ENCODE data around the gene DRG1.
"Not testable (repeated sequence)": the region's sequence is repeated elsewhere in the genome, so short reads cannot be mapped to it uniquely, and the experiment has no call there.

DRG1 gene

GRCh38 chr22:31461699-31462098 is 62.3 kb downstream of the DRG1 start:
- Histone ChIP-seq H3K27ac (ENCODE audit: low read length) (no peak overlapping the region), H3K36me3 (ENCODE audit: control insufficient read depth, insufficient read depth, low read length) (peaks cover 2% of the 10 kb centered on the region; the same call in 1 of the 2 replicates), H3K27me3 (ENCODE audit: control insufficient read depth, insufficient read depth, low read length) (no peaks in the 10 kb centered on the region), H3K4me1 (ENCODE audit: control insufficient read depth, insufficient read depth, low read length) (no peaks in the 10 kb centered on the region), H3K4me3 (ENCODE audit: low read length) (no peak overlapping the region), H3K9me3 (ENCODE audit: control insufficient read depth, insufficient read depth, low read length) (no peaks in the 10 kb centered on the region)
- WGBS (ENCODE audit: insufficient coverage, insufficient read length) = no CpG with 5 or more reads among the region's 3 CpGs
- no peak for DNase-seq (ENCODE audit: low read depth, low spot score)

GRCh38 chr22:31465307-31465706 is 65.9 kb downstream of the DRG1 start:
- Histone ChIP-seq H3K9me3 (ENCODE audit: control insufficient read depth, insufficient read depth, low read length) (no peaks in the 10 kb centered on the region), H3K36me3 (ENCODE audit: control insufficient read depth, insufficient read depth, low read length) (peaks cover 5% of the 10 kb centered on the region; the same call in 1 of the 2 replicates), H3K4me1 (ENCODE audit: control insufficient read depth, insufficient read depth, low read length) (no peaks in the 10 kb centered on the region), H3K27ac (ENCODE audit: low read length) (no peak overlapping the region), H3K27me3 (ENCODE audit: control insufficient read depth, insufficient read depth, low read length) (no peaks in the 10 kb centered on the region), H3K4me3 (ENCODE audit: low read length) (no peak overlapping the region)
- no peak for DNase-seq (ENCODE audit: low read depth, low spot score)
- no CpG with 5 or more reads among the region's 2 CpGs for WGBS (ENCODE audit: insufficient coverage, insufficient read length)

GRCh38 chr22:31474743-31475142 is 75.3 kb downstream of the DRG1 start:
- Histone ChIP-seq H3K9me3 (ENCODE audit: control insufficient read depth, insufficient read depth, low read length) (no peaks in the 10 kb centered on the region), H3K27ac (ENCODE audit: low read length) (no peak overlapping the region), H3K36me3 (ENCODE audit: control insufficient read depth, insufficient read depth, low read length) (no peaks in the 10 kb centered on the region), H3K27me3 (ENCODE audit: control insufficient read depth, insufficient read depth, low read length) (no peaks in the 10 kb centered on the region), H3K4me3 (ENCODE audit: low read length) (no peak overlapping the region), H3K4me1 (ENCODE audit: control insufficient read depth, insufficient read depth, low read length) (no peaks in the 10 kb centered on the region)
- DNase-seq (ENCODE audit: low read depth, low spot score) = no peak
- no CpG with 5 or more reads among the region's 2 CpGs for WGBS (ENCODE audit: insufficient coverage, insufficient read length)

GRCh38 chr22:31475800-31476199 is 76.4 kb downstream of the DRG1 start:
- no peaks in the 10 kb centered on the region for H3K9me3 ChIP-seq (ENCODE audit: control insufficient read depth, insufficient read depth, low read length)
- no peaks in the 10 kb centered on the region for H3K4me1 ChIP-seq (ENCODE audit: control insufficient read depth, insufficient read depth, low read length)
- no peak for DNase-seq (ENCODE audit: low read depth, low spot score)
- no peaks in the 10 kb centered on the region for H3K27me3 ChIP-seq (ENCODE audit: control insufficient read depth, insufficient read depth, low read length)
- no peak overlapping the region for H3K27ac ChIP-seq (ENCODE audit: low read length)
- H3K4me3 ChIP-seq (ENCODE audit: low read length) = no peak overlapping the region
- no CpG with 5 or more reads among the region's 3 CpGs for WGBS (ENCODE audit: insufficient coverage, insufficient read length)
- no peaks in the 10 kb centered on the region for H3K36me3 ChIP-seq (ENCODE audit: control insufficient read depth, insufficient read depth, low read length)

GRCh38 chr22:31477329-31477728 is 77.9 kb downstream of the DRG1 start:
- H3K9me3 ChIP-seq (ENCODE audit: control insufficient read depth, insufficient read depth, low read length) = no peaks in the 10 kb centered on the region
- H3K4me1 ChIP-seq (ENCODE audit: control insufficient read depth, insufficient read depth, low read length) = no peaks in the 10 kb centered on the region
- H3K27me3 ChIP-seq (ENCODE audit: control insufficient read depth, insufficient read depth, low read length) = no peaks in the 10 kb centered on the region
- H3K27ac ChIP-seq (ENCODE audit: low read length) = no peak overlapping the region
- no CpG with 5 or more reads among the region's 4 CpGs for WGBS (ENCODE audit: insufficient coverage, insufficient read length)
- DNase-seq (ENCODE audit: low read depth, low spot score) = no peak
- H3K4me3 ChIP-seq (ENCODE audit: low read length) = no peak overlapping the region
- H3K36me3 ChIP-seq (ENCODE audit: control insufficient read depth, insufficient read depth, low read length) = 0 out of 2 replicates have a peak, but pooled peaks cover 3% of the 10 kb centered on the region

- H3K27ac ChIP-seq (ENCODE audit: low read length) = no peak overlapping the region
- WGBS (ENCODE audit: insufficient coverage, insufficient read length) = no CpG with 5 or more reads among the region's 3 CpGs
- no peak overlapping the region for H3K4me3 ChIP-seq (ENCODE audit: low read length)
- DNase-seq (ENCODE audit: low read depth, low spot score) = no peak
- no peaks in the 10 kb centered on the region for H3K27me3 ChIP-seq (ENCODE audit: control insufficient read depth, insufficient read depth, low read length)
- no peaks in the 10 kb centered on the region for H3K9me3 ChIP-seq (ENCODE audit: control insufficient read depth, insufficient read depth, low read length)
- no peaks in the 10 kb centered on the region for H3K4me1 ChIP-seq (ENCODE audit: control insufficient read depth, insufficient read depth, low read length)
- 0 out of 2 replicates have a peak, but pooled peaks cover 3% of the 10 kb centered on the region for H3K36me3 ChIP-seq (ENCODE audit: control insufficient read depth, insufficient read depth, low read length)
These were observed 81.7 kb downstream of the DRG1 start for GRCh38 chr22:31481129-31481528.

- H3K9me3 ChIP-seq (ENCODE audit: control insufficient read depth, insufficient read depth, low read length); H3K4me3 ChIP-seq (ENCODE audit: low read length); H3K27ac ChIP-seq (ENCODE audit: low read length); DNase-seq (ENCODE audit: low read depth, low spot score); H3K27me3 ChIP-seq (ENCODE audit: control insufficient read depth, insufficient read depth, low read length); H3K4me1 ChIP-seq (ENCODE audit: control insufficient read depth, insufficient read depth, low read length); H3K36me3 ChIP-seq (ENCODE audit: control insufficient read depth, insufficient read depth, low read length): not testable (repeated sequence)
- no CpG with 5 or more reads among the region's 8 CpGs for WGBS (ENCODE audit: insufficient coverage, insufficient read length)
These were observed 83.1 kb downstream of the DRG1 start for GRCh38 chr22:31482470-31482869.

All from iPS DF 6.9 (cell line).